Neutrophil (primary cell): ENCODE measurements around the gene YIF1A.

Source experiments
- H3K27ac ChIP-seq: fragments of 200-600 bp; sonication (generic); 2 replicates; pipeline ENCODE4 v1.5.1; 2016; ENCODE audit warnings: mild to moderate bottlenecking, moderate library complexity
- H3K27me3 ChIP-seq: fragments of 200-600 bp; sonication (generic); 2 replicates; pipeline ENCODE4 v1.6.0; 2016; ENCODE audit warnings: mild to moderate bottlenecking
- H3K36me3 ChIP-seq: fragments of 200-600 bp; sonication (generic); 2 replicates; pipeline ENCODE4 v1.5.1; 2017
- H3K4me1 ChIP-seq, 2 experiments: fragments of 200-600 bp in 1 of 2; sonication (generic) in 1 of 2; 1 replicate in 1 of 2; 2 replicates in 1 of 2; pipeline versions ENCODE4 v1.5.1 to v1.6.1; 2013 to 2016; ENCODE audit warnings: low read depth in 1 of 2, low read length in 1 of 2, mild to moderate bottlenecking in 1 of 2, moderate library complexity in 1 of 2; ENCODE audit not compliant: control insufficient read depth in 1 of 2, insufficient read depth in 1 of 2
- H3K4me3 ChIP-seq, 2 experiments: fragments of 200-600 bp in 1 of 2; sonication (generic) in 1 of 2; 1 replicate in 1 of 2; 2 replicates in 1 of 2; pipeline ENCODE4 v1.5.1; 2013 to 2016; ENCODE audit warnings: low read depth in 1 of 2, low read length in 1 of 2, mild to moderate bottlenecking in 1 of 2, moderate library complexity in 1 of 2
- H3K9me3 ChIP-seq: fragments of 200-600 bp; sonication (generic); 2 replicates; pipeline ENCODE4 v1.5.1; 2016
- CTCF ChIP-seq: fragments of 200-600 bp; sonication (generic); IDR thresholded peaks from 2 replicates; pipeline ENCODE4 v1.5.1; 2016; ENCODE audit warnings: antibody characterized with exemption

The YIF1A gene

DNA sequence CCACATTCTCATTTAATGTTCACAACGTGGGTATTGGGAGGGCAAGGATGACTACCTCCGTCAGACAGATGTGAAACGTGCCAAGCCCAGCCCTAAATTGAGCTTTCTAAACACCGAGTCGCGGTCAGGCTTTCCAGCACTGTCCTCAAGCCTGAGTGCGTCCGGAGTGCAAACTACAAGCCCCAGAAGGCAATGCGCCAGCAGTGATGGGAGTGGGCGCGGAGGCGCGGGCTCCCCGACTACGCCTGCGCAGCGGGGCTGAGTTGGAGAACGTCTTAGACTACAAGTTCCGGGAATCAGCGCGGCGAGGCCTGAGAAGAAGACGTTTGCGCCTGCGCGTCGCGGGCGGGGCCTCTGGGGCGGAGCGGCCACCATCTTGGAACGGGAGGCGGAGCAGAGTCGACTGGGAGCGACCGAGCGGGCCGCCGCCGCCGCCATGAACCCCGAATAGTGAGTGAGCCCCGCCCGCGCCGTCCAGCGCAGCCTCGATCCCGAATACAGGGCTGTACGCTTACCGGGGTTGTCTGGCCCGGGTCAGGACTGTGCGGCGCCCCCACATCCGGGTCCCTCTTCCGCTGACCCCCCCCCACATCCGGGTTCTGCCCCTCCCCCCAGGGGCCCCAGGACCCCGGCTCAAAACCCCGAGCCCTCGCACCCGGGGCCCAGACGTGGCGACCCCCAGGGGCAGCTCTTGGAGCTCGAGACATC is 20.5 kb downstream of the YIF1A start, which contains the start of gene RAB1B:
Gene RAB1B, plus strand, starts transcription at position 396 of the 708 bp plus-strand sequence. Its CDS starts 41 bp downstream, at position 437.
- Histone ChIP-seq H3K36me3 (peaks cover 26% of the 10 kb centered on the region), H3K4me1 (peaks cover 28 to 32% of the 10 kb centered on the region in 2 experiments), H3K27ac (peak within 1 kb of the TSS; percentile 87), H3K27me3 (peaks cover 7% of the 10 kb centered on the region), H3K9me3 (no peaks in the 10 kb centered on the region), H3K4me3 (peak within 1 kb of the TSS; percentile 96 to 97)
- TF ChIP-seq CTCF = peak; percentile 38

GRCh38 chr11:66267379-66268243 is 21.3 kb downstream of the YIF1A start:
- peaks cover 7% of the 10 kb centered on the region for H3K27me3 ChIP-seq
- no peaks in the 10 kb centered on the region for H3K9me3 ChIP-seq
- peaks cover 28 to 32% of the 10 kb centered on the region in 2 experiments for H3K4me1 ChIP-seq
- H3K27ac ChIP-seq = peak overlapping the region; percentile 87
- peak; percentile 5 for TF ChIP-seq CTCF
- peak overlapping the region; percentile 96 to 97 for H3K4me3 ChIP-seq
- H3K36me3 ChIP-seq = peaks cover 18% of the 10 kb centered on the region

DNA sequence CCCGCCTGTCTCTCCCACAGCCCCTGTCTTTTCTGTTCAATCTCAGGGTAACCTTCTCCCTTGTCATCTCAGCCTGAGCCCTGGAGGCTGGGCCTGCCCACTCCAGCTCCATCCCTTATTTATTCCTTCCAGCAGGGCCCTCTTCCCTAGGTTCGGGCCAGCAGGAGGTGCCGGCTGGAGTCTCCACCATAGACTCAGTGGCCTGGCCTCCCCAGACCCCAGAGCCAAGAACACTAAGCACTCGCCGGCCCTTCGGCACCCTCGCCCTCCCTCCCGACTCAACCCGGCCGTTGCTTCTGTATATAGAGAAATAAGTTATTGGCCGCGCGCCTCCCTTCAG is 21.9 kb downstream of the YIF1A start:
- H3K27ac ChIP-seq = peak overlapping the region; percentile 87
- H3K4me1 ChIP-seq = peaks cover 28 to 32% of the 10 kb centered on the region in 2 experiments
- H3K4me3 ChIP-seq = peak overlapping the region; percentile 96 to 97
- peaks cover 7% of the 10 kb centered on the region for H3K27me3 ChIP-seq
- H3K9me3 ChIP-seq = no peaks in the 10 kb centered on the region
- H3K36me3 ChIP-seq = peaks cover 12% of the 10 kb centered on the region
- TF ChIP-seq CTCF = no peak

DNA sequence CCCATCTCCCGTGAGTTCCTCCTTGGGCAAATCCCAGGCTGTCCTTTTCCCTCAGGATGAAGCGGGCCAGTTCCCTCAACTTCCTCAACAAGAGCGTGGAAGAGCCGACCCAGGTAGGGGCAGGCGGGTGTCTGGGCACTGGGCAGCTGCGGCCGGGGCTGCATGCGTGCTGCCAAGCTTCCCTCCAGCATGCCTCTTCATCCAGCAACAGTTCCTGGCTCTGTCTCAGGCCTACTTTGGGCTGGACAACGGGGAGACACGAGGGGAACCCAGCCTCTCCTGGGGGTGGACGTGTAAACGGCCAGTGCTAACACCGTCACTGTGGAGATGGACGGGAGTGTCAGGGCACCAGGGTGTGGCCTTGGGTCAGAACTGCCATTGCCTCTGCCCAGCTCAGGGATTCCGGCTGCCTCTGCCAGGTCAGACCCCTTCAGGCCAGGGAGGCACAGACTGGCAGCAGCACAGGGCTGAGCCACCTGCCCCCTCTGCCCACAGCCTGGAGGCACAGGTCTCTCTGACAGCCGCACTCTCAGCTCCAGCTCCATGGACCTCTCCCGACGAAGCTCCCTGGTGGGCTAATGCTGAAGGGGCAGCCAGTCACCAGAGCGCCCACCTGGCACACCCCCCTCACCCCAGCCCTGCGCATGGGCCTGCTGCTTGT is 22.4 kb downstream of the YIF1A start:
- Histone ChIP-seq H3K4me3 (peak overlapping the region in 1 of 2 experiments; percentile 97), H3K4me1 (peaks cover 28 to 32% of the 10 kb centered on the region in 2 experiments), H3K27me3 (peaks cover 7% of the 10 kb centered on the region), H3K27ac (no peak overlapping the region), H3K36me3 (peaks cover 7% of the 10 kb centered on the region), H3K9me3 (no peaks in the 10 kb centered on the region)
- TF ChIP-seq CTCF = no peak

- no peak for TF ChIP-seq CTCF
- Histone ChIP-seq H3K36me3 (peaks cover 4% of the 10 kb centered on the region), H3K4me1 (peaks cover 28 to 32% of the 10 kb centered on the region in 2 experiments), H3K27ac (no peak overlapping the region), H3K4me3 (no peak overlapping the region), H3K9me3 (no peaks in the 10 kb centered on the region), H3K27me3 (peaks cover 7% of the 10 kb centered on the region)
These were observed 23.2 kb downstream of the YIF1A start for GRCh38 chr11:66265531-66266377.
